T-helper 2 cell (primary cell): ENCODE measurements around the gene ADAMTS16.

Experiments
- DNase-seq, 5 experiments: peaks; one replicate each; pipeline versions ENCODE4 v3.0.0 to v3.0.0-alpha.2; 2012 to 2022

Gene ADAMTS16

DNA sequence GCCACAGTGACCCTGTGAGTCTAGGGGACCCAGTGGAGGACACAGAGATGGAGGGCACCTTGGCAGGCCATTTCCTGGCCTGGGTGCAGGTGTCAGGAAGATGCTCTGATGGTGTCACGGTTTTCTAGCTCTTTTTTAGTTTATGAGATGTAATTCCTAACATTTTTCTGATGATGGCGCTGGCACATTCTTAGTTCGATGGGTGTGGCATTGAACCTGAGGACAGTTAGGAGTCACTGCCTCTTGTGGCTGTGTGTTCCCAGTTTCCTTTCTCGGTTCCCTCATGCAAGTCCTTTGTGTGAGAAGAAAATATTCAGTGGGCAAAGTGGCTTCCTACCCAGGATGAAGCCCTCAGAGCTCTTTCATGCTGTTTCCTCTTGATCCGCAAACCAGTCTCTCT lies 152.9 kb downstream of the ADAMTS16 start:
- DNase-seq = no peak

DNA sequence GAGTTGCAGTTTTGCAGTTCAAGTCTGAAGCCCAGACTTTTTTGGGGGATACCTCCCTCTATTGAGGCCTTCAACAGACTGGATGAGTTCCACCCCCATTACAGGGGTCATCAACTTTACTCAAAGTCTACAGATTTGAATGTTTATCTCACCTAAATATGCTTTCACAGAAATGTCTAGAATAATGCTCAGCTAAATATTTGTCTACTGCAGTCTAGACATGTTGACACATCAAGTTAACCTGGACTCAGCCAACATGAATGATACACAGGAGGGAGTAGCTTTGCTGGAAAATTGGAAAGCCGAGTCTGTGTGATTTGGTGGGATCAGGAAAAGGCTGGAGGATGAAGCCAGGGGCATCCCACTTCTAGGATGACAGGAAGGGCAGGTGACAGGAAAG lies 154.3 kb downstream of the ADAMTS16 start:
- DNase-seq = no peak

DNA sequence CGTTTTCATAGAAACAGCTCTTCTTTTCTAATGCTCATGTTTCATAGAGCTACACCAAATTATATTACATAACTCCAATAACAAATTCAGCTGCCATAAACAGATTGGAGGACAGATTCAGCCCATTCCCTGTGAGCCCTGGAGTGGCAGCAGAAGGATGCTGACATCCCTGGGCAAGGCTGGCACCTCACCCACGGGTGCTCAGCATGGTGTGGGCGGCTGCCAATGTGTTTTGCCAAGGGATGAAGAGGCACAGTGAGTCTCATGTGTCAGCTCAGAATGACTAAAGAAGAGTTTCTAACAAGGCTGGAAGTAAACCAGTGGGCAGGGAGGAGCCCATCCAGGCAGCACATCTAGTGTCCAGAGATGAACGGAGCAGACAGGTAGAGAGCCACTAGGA lies 155.2 kb downstream of the ADAMTS16 start:
- no peak for DNase-seq

DNA sequence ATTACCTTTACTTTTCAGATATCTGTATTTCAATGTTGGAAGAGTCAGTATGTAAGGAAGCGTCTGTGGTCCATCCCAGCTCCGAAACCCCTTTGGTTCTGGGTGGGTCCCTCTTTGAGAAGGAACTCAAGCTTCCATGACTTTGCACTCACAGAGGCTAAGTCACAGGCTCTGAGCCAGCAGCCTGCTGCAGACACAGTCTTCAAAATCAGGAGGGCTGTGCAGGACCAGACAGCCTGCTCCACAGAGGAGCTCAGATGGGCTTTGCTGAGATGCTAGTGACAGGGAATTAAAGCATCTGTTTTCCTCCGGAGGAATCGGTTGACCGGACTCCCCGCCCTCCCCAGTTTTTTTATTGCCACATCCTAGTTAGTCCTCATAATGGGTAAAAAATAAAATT lies 155.9 kb downstream of the ADAMTS16 start:
- DNase-seq = no peak

DNA sequence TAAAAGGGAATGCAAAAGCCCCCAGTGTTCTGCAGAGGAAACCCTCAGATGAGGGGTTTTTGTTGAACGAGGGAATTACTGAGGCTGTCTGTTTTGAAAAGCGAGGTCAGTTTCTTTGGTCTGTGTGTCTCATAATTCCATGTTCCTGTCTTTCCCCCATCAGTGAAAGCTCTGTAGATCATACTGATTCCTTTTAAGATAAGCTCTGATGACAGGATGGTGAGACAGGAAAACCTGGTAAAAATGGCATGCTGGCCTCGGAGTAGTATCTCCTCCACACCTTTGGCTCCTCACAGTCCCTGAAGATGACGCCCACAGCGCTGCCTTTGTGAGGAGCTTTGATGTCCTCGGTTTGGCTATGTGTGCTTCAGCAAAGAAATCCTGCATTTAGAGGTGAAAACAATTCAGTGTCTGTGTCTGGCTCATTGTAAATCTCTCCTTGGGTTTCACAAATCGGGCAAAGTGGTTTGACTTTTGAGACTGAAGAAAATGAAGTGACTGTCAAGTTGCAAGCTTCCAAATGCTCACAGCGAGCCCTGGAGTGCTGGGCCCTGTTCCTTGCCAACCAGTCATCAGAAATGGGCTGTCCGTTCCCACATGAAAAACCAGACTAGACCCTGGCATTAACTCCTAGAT lies 157.4 kb downstream of the ADAMTS16 start:
- no peak for DNase-seq

DNA sequence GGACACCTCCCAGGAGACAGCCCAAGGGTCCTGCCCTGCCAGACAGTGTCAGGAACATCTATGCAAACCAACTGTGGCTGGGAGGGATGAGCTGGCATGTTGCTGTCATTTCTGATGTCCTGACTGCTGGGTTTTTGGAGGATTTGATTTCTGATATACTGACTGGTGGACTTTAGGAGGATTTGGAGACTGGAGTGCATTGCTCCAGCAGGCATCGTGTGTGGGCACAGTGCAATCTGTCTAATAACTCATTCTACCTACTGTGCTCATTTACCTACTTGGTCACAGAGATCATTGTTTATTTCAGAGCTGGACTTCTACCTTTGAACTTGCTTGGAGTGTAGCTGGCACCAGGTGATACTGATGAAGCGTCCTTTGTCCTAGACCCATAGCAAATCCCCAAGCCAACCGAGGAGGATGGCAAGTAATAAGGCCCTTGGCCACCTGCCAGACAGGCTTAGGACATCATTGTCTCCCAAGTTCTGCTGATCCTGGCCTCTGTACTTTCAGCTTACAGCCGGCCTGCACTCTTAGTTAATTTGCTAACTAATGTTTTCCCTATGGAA lies 158.0 kb downstream of the ADAMTS16 start:
- no peak for DNase-seq

DNA sequence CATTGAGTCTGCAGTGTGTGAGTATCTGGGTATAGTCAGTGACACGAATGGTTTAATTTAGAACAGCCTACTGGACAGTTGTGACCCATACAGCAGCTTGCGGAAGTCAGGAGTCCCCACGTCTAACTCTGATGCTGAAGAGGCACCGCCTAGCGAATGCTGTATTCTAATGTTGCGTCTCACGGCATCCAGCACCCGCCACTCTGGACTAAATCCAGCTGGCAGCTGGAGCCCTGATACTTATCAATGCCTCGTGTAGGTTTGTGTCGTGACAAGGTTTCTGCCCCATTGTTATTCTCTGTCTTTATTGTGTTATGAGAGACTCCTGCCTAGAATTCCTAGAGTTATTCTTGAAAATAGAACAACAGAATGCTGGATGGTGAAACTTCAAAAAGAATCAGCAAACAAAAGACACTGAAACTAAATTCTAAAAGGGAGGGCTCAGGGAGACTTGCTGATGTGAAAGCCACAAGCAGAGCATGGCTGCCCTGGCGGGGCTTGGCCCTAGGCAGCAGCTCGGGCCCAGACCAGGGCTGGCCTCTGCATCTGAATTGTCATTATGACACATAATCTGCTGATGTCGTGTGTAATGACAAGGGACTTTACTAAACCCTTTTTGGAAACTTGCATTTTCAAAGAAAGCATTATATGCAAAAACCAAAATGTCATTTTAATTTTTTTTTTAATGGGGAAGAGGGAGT lies 158.9 kb downstream of the ADAMTS16 start:
- DNase-seq = no peak

DNA sequence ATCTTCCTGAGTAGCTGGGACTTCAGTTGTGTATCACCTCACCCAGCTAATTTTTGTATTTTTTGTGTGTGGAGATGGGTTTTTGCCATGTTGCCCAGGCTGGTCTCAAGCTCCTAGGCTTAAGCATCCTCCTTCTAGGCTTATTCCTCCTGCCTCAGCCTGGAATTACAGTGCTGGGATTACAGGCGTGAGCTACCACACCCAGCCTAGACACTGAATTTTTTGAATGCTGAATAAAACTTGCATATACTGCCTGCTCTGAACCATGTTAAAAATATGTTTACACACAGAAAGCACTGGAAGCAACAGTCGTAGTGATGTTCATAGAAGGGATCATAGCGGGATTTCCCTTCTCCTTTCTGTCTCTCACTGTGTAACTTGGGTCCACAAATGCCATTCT lies 161.0 kb downstream of the ADAMTS16 start:
- DNase-seq = no peak

DNA sequence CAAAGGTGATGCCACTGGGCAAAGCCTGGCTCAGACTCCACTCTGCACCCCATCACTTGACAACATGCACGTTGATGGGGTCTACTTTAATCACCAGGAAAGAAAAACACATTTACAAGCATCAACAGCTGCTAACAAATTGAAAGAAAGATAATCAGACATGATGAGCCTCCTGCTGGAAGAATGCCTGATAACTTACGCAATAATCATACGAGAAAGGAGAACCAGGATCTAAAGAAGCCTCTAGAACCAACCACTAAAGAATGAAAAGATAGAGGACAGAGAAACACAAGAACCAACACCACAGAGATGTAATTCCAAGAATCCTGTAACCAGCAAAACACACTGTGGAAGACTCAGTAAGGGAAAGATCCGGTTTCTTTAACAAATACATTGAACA lies 162.1 kb downstream of the ADAMTS16 start:
- DNase-seq = no peak

DNA sequence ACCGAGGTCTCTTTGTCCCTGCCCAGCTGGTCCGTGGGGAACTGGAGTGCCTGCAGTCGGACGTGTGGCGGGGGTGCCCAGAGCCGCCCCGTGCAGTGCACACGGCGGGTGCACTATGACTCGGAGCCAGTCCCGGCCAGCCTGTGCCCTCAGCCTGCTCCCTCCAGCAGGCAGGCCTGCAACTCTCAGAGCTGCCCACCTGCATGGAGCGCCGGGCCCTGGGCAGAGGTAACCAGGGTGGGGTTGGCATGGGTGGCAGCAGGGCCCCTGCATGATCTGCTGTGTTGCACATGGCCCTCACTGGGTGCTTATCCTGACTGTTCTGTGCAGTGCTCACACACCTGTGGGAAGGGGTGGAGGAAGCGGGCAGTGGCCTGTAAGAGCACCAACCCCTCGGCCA lies 163.1 kb downstream of the ADAMTS16 start:
- no peak for DNase-seq

DNA sequence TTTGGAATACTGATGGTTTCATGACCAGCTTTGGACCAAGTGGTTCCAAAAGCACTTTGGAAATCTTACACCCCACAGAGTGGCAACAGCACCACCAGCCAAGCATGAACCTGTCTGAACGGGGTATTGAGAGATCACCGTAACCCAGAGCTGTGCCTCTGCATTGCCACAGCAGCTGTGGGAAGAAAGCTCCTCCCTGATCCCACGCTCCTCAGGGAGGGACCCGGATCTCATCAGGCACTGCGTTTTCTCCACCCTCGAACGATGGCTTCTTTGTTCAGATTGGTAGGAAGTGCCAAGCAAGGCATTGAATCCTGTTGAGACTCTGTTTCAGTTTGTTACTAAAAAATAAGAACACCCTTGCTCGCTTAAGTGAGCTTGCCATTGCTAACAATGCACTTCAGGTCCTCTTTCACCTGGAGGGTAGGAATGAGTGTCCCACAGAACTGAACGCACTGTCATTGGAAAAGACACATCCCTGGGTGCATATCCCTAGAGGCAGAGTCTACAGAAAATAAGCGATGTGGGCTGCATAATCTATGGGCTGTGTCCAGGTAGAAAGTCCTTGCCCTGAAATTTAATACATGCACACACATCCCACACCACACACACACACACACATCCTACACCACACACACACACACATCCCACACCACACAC lies 164.4 kb downstream of the ADAMTS16 start:
- no peak for DNase-seq

DNA sequence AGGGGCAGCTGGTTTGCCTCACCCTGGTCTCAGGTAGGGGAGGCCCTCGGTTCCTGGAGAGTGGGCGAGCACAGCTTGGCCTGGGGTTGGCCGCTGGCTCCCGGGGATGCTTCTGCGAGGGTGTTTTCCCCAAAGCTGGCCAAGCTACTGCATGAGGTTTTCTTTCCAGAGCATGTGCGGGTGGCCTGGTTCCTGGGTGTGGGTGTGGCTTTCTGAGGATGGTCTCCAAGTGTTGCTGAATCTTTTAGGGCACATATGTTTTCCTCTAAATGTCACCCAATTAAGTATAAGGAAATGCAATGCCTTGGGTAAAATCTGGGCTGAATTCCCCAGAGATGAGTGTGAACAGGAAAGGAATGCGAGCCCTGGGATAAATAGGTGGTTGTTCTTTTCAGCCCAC lies 166.6 kb downstream of the ADAMTS16 start:
- no peak for DNase-seq

DNA sequence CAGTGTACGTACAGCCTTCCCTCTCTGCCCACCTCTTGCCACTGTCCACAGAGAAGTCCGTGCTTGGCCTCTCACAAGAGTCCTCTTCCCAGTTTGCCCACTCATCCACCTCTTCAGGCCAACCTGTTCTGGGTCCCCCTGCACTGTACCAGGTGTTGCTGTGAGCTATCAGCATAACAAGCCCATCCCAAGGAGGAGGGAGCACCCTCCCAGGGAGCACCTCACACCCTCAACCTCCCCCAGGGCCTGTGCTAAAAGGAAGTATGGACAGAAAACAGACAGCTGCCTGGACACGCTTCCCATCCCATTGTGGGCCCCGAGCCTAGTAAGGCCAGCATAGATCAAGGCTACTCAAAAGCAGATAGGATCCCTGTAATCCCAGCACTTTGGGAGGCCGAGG lies 168.2 kb downstream of the ADAMTS16 start:
- no peak for DNase-seq

DNA sequence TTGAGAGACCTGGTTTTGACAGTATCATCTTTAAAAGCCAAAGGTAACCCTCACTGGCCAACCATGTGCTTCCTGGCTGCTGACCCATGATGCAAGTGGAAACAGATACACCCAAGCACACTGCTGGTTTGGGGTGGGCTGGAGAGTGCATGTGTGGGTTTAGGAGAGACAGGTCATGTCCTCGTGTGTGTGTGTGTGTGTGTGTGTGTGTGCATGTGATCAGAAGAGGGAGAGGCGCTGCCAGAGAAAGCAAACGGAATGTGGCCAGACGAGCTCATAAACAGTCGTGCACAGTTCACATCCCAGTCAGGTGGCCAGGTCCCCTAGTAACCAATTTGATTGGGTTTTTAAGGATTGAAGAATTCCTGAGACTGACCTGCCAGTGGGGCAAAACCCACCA lies 169.5 kb downstream of the ADAMTS16 start:
- no peak for DNase-seq

DNA sequence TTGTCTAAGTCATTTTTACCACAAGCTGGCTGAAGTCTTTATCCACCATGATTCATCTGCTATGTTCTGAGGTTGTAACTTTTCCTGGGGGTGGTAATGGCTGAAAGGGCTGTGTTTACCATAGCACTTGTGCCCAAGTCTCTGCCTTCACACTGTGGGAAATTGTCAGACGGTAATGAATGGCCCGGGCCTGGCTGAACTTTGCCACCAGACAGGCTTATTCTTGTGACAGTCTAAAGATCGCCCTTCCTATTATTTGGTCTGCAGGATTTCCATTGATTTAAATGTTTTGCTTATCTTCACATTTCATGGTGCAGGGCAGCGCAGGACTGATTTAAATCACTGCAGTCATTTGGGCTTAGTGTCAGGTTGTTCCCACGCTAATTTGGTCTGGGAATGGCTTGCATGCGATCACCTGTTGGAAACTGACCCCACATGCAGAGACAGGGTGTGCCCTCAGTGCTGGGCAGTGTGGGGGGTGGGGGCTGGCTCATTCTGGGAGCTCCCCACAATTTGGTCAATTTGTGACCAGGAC lies 173.0 kb downstream of the ADAMTS16 start:
- no peak for DNase-seq

DNA sequence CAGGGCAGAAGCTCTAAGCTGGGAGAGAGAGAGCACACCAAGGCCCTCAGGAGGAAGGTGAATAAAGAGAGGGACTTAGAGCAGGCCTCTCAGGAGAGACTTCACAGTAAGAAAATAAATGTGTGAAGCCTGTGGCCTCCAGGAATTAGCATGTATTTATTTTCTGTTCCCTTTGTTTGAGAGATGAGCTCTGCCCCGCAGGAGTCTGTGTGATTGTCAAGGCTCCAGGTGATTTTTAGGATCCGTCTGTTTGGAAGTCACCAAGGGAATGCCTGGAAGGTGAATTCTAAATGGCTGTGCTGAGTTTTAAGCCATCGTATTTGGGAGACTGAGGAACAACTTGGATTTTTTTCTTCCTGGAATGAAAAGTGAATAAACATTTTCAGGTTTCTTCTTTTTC lies 174.0 kb downstream of the ADAMTS16 start:
- DNase-seq = no peak

DNA sequence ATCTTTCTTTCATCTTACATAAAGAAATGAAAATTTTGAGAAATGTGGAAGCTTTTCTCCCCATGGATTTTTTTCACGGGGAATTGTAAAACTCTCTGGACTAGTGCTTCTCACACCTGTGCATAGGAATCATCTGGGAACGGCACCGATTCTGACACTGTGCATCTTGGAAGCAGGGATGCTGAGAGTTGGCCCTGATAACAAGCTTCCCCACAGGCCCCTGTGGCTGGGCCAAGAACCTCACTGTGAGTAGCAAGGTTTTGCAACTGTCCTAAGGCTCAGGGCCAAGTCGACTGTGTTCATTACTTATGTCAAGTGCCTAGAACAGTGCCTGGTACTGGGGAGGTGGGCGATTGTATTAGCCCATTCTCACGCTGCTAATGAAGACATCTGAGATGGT lies 174.5 kb downstream of the ADAMTS16 start:
- DNase-seq = no peak

DNA sequence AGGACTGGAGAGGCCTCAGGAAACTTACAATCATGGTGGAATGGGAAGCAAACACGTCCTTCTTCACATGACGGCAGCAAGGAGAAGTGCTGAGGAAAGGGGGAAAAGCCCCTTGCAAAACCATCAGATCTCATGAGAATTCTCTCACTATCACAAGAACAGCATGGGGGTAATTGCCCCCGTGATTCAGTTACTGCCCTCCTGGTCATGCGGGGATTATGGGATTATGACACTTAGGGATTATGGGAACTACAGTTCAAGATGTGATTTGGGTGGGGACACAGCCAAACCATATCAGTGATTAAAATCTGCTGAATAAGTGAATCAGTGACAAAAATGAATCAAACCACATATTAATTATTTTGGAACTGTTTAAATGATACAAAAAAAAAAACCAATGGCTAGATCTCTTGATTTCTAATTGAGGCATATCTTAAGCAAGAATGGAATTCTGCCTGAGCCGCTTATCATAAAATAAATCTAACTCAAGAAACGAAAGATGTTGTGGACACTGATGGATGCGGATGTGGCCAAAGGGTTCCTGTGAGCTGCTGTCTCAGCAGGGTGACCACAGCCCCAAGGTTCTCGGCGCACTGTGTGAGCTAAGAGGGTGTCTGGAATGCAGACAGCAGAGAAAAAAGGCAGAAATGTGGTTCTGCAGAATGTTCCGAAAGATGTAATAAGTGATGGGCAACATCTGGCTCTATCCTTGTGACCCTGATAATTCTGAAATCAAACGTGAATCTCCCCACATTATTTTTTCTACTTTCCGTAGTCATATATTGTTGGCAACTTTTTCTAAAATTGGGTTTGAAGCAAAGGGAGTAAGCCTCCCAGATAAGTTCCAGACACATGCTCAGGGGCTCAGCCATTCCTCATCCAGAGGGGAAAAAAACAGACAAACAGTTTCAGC lies 175.2 kb downstream of the ADAMTS16 start:
- DNase-seq = no peak

DNA sequence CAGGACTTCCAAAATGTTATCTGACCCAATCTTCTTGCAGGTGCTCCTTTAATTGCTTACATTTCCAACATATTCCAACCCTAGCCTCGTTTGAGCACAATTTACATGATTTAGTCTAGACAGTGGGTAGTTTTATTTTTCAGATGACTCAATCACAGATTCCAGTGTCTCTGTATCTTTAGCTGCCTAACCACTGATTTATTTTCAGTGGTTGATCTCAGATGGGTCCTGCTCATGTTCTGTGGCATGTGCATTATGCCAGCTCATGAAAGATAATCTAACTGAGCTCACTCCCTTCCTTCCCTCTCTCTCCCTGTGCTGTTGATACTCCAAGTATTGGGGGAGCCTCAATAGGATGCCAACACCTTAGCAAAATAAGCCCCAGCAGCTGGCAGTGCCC lies 176.2 kb downstream of the ADAMTS16 start:
- DNase-seq = no peak

DNA sequence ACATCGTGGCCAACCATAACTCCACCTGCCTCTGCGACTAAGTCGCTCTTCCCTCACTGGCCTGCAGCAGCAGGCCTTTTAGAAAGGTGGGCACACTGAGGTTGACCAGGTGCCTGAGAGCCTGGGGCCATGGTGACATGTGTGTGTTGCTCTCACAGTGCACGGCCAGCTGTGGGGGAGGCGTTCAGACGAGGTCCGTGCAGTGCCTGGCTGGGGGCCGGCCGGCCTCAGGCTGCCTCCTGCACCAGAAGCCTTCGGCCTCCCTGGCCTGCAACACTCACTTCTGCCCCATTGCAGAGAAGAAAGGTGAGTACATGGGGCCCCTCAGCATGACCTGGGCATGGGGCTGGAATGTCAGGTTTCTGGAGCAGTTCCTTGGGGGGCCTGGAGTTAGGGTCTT lies 177.8 kb downstream of the ADAMTS16 start:
- DNase-seq = no peak

DNA sequence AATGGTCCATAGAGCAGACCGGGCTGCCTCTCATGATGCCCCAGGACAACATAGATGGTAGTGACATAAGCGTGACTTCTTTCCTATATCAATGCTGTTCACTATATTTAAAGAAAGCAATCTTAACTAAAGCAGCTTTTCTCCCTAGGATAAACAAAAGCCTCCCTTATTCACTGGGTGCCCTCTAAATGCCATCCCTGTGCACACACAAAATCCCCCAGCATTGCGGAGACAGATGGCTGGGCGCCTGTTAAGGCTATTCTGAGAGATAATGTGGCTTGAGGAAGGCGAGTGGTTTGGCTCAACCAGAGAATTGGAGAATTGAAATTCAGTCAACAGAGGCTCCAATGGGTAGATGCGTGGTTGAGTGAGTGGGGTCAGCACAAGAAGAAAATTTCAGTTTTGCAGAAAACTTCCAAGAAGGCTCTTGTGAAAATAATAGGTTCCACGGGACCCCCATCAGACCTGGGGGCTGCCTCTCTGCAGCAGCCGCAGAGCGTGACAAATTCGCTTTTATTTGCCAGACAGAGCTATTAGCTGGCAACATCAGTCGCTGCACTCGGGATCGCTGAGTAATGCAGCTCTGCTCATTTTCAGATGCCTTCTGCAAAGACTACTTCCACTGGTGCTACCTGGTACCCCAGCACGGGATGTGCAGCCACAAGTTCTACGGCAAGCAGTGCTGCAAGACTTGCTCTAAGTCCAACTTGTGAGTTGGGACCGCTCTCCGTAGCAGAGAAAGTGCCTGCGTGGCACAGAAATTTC lies 178.5 kb downstream of the ADAMTS16 start:
- DNase-seq = no peak
